Smooth muscle cell (in vitro differentiated cells): ENCODE results near the gene LIFR. TPM values are rescaled to one million over a fixed set of nuclear protein-coding genes. Genes with fewer than 3 reads are reported as not detected.
A peak's percentile ranks its signal among the peaks of the same experiment; 100 is the strongest.

Source experiments
- DNase-seq: peaks from one replicate; lab custom pipeline; 2025; ENCODE audit not compliant: unreplicated experiment; lab: John Stamatoyannopoulos, UW
- H2AFZ ChIP-seq: fragments of 200-600 bp; sonication (generic); 2 replicates; pipeline ENCODE4 v1.6.0; 2016; ENCODE audit warnings: antibody characterized with exemption, low read depth, mild to moderate bottlenecking
- H3F3A ChIP-seq: fragments of 200-600 bp; sonication (generic); 2 replicates; pipeline ENCODE4 v1.6.0; 2017; ENCODE audit warnings: antibody characterized with exemption, low read depth
- H3K27ac ChIP-seq: fragments of 200-600 bp; sonication (generic); 2 replicates; pipeline ENCODE4 v1.5.1; 2016; ENCODE audit warnings: low read depth, mild to moderate bottlenecking
- H3K27me3 ChIP-seq: fragments of 200-600 bp; sonication (generic); 2 replicates; pipeline ENCODE4 v1.6.1; 2016; ENCODE audit warnings: low read depth, mild to moderate bottlenecking
- H3K36me3 ChIP-seq: fragments of 200-600 bp; sonication (generic); 2 replicates; pipeline ENCODE4 v1.5.1; 2016; ENCODE audit warnings: low read depth
- H3K4me1 ChIP-seq: fragments of 200-600 bp; sonication (generic); 2 replicates; pipeline ENCODE4 v1.5.1; 2016; ENCODE audit warnings: low read depth
- H3K4me2 ChIP-seq: fragments of 200-600 bp; sonication (generic); 2 replicates; pipeline ENCODE4 v1.6.0; 2016; ENCODE audit warnings: mild to moderate bottlenecking
- H3K4me3 ChIP-seq: fragments of 200-600 bp; sonication (generic); 2 replicates; pipeline ENCODE4 v1.5.1; 2016; ENCODE audit warnings: mild to moderate bottlenecking
- H3K79me2 ChIP-seq: fragments of 200-600 bp; sonication (generic); 2 replicates; pipeline ENCODE4 v1.6.0; 2016; ENCODE audit warnings: low read depth, mild to moderate bottlenecking
- H3K9ac ChIP-seq: fragments of 200-600 bp; sonication (generic); 2 replicates; pipeline ENCODE4 v1.6.0; 2016; ENCODE audit warnings: low read depth
- H3K9me3 ChIP-seq: fragments of 200-600 bp; sonication (generic); replicated peaks from 2 replicates; pipeline ENCODE4 v1.5.1; 2016; ENCODE audit warnings: low read depth
- H4K20me1 ChIP-seq: fragments of 200-600 bp; sonication (generic); 2 replicates; pipeline ENCODE4 v1.6.0; 2016; ENCODE audit warnings: low read depth
- WGBS: methylation state at CpG from one replicate; pipeline ENCODE4 v1.1.7; 2016; ENCODE audit warnings: low lambda C conversion rate; 5-methylcytosine and 5-hydroxymethylcytosine counted together
- polyA plus RNA-seq: library from polyadenylated mRNA; unstranded; fragments of >200 nt; fragmentation: Nextera tagmentation; extraction: Ambion mirVana; gene quantifications from 2 replicates; pipeline ENCODE4 v1.2.1, GENCODE V29; 2016
- total RNA-seq: library from RNA; depleted of rRNA; stranded (reverse); fragments of >200 nt; gene quantifications from 2 replicates; pipeline ENCODE4 v1.2.3, GENCODE V29; 2014
- TF ChIP-seq, protein P1 (sequence below): fragments of 200-600 bp; sonication (generic); IDR thresholded peaks from 2 replicates; pipeline ENCODE4 v1.5.1; 2017; ENCODE audit warnings: borderline replicate concordance, mild to moderate bottlenecking, antibody characterized with exemption; ENCODE audit not compliant: insufficient read depth, poor library complexity, severe bottlenecking

The LIFR gene
- total and polyA plus RNA-seq, 2 experiments from 2014 or later, result 14.3 to 29.2 TPM

DNA sequence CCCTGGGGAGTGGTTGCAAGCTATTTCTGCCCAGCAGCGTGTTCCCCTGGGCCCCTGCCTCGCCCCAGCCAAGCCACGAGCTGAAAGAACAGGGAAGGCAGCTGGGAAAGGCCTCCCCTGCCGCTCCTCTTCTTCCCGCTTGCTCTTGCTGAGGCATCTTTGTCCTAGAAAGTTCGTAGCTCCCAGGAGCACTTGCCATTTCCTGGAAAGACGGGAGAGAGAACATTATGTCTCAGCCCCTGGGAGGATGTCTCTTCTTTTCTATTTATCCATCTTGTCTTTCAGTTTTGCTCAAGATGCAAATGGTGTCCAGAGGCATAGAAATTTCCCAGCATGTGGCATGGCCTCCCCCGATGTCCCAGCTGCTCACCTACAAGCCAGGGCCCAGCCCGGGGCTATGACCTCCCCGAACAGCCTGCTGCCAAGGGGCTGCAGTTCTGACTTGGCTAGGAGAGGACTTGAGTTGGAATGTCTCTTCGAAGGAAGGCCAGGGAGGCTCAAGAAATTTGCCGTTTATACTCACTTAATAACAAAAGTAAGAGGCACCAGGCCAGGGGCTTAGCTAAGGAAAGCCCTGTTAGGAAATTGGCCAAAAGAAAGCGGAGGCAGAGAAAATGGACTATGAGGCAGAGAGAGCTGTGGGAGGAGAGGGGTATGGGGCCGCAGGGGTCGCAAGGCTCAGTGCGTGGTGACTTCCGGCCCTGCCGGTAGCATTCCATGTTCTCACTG lies 87.3 kb downstream of the LIFR start:
- no peak for DNase-seq
- Histone ChIP-seq H3K9me3 (no peaks in the 10 kb centered on the region), H3K9ac (no peak overlapping the region), H3K27ac (no peak overlapping the region), H3F3A (no peaks in the 10 kb centered on the region), H2AFZ (no peak overlapping the region), H3K4me3 (no peak overlapping the region), H3K4me2 (no peak overlapping the region), H3K4me1 (peaks cover 7% of the 10 kb centered on the region), H3K79me2 (no peaks in the 10 kb centered on the region), H4K20me1 (no peaks in the 10 kb centered on the region), H3K36me3 (no peaks in the 10 kb centered on the region), H3K27me3 (no peaks in the 10 kb centered on the region)
- 88% methylated on average over 18 of the region's 18 CpGs for WGBS
- TF ChIP-seq, protein P1, sequence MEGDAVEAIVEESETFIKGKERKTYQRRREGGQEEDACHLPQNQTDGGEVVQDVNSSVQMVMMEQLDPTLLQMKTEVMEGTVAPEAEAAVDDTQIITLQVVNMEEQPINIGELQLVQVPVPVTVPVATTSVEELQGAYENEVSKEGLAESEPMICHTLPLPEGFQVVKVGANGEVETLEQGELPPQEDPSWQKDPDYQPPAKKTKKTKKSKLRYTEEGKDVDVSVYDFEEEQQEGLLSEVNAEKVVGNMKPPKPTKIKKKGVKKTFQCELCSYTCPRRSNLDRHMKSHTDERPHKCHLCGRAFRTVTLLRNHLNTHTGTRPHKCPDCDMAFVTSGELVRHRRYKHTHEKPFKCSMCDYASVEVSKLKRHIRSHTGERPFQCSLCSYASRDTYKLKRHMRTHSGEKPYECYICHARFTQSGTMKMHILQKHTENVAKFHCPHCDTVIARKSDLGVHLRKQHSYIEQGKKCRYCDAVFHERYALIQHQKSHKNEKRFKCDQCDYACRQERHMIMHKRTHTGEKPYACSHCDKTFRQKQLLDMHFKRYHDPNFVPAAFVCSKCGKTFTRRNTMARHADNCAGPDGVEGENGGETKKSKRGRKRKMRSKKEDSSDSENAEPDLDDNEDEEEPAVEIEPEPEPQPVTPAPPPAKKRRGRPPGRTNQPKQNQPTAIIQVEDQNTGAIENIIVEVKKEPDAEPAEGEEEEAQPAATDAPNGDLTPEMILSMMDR, result no peak

DNA sequence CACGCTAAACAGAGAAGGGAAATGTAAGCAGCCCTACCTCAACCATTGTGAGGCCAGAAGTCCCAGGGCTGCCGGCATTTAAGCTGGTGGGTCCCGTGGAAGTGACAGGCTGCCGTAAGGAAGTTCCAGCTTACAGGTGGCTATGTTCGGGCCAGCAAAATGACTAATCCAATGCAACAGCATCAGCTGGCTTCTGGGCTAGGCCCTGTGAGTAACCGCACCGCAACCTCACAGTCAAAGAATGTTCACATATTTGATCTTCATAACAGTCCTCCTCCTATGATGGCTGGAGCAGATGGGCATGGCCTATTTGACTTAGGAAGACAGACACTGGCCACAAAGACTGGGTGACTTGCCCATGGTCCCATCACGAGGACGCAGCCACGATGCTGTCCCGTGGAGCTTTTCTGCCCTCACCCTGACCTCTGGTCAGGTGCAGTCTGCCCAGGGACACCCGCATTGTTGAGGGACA lies 88.2 kb downstream of the LIFR start:
- peaks cover 14% of the 10 kb centered on the region for H3K4me1 ChIP-seq
- peak overlapping the region; percentile 26 for H3K4me2 ChIP-seq
- H3K9ac ChIP-seq, result no peak overlapping the region
- H3K79me2 ChIP-seq, result no peaks in the 10 kb centered on the region
- 72% methylated on average over 12 of the region's 12 CpGs for WGBS
- H3K36me3 ChIP-seq, result no peaks in the 10 kb centered on the region
- H3K4me3 ChIP-seq, result no peak overlapping the region
- no peak overlapping the region for H2AFZ ChIP-seq
- H3K9me3 ChIP-seq, result no peaks in the 10 kb centered on the region
- TF ChIP-seq, protein P1, result no peak
- H3K27me3 ChIP-seq, result no peaks in the 10 kb centered on the region
- no peak for DNase-seq
- peaks cover 6% of the 10 kb centered on the region for H4K20me1 ChIP-seq
- H3K27ac ChIP-seq, result no peak overlapping the region
- peaks cover 7% of the 10 kb centered on the region for H3F3A ChIP-seq

DNA sequence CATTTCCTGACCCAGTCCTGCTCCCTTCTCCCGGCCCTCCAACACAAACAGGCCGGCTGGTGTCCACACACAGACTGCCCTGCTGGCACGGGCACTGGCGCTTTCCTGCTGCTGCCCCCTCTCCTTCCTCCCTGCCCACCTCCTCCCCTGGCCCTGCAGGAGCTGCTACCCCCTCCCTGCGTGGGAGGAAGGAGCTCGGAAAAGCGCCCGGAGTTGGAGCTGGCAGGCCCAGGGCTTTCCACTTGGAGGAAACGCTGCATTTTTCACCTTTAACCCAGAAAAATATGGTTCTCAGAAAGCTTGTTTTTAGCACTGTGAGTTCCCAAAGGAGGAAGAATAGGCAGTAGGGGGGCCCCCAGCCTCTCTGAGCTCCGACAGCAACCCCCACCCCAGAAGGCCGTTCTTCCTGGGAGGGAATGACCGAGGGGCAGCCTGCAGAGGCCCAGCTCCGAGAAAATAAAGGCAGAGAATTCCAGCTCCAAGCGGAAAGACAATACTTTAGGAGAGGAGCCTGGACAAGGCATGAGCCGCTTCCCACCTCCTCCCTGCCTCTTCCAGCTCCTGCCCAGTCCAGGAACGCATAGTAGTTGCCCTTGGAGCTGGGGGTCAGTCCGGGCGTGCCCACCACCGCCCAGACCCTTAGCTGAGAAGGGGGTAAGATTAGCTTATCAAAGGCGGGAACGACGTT lies 88.9 kb downstream of the LIFR start:
- Histone ChIP-seq H3K27me3 (no peaks in the 10 kb centered on the region), H4K20me1 (peaks cover 6% of the 10 kb centered on the region), H3K79me2 (no peaks in the 10 kb centered on the region), H3K9ac (no peak overlapping the region), H3K4me3 (no peak overlapping the region), H3K36me3 (no peaks in the 10 kb centered on the region), H3K4me2 (peak overlapping the region; percentile 26), H3F3A (peaks cover 11% of the 10 kb centered on the region), H3K27ac (peak overlapping the region; percentile 49), H3K4me1 (peaks cover 19% of the 10 kb centered on the region), H3K9me3 (no peaks in the 10 kb centered on the region), H2AFZ (no peak overlapping the region)
- DNase-seq, result no peak
- TF ChIP-seq, protein P1, result no peak
- 57% methylated on average over 22 of the region's 22 CpGs for WGBS
